GM08714 (cell line): Measurements from ENCODE around the gene CEP131.

ENCODE experiments used
- H3K4me3 ChIP-seq: fragments of 200-500 bp; sonication (Bioruptor generic); 2 replicates; pipeline ENCODE4 v1.5.1; 2014; ENCODE audit warnings: mild to moderate bottlenecking, low read length, inconsistent platforms
- ZNF274 ChIP-seq: IDR thresholded peaks from 2 replicates; pipeline ENCODE4 v1.6.1; 2012; ENCODE audit warnings: mild to moderate bottlenecking, low read depth, low read length

The CEP131 gene

GRCh38 chr17:81189670-81190530 lies 32.9 kb downstream of the CEP131 start:
- H3K4me3 ChIP-seq: no peak overlapping the region
- TF ChIP-seq ZNF274: no peak

- no peak overlapping the region for H3K4me3 ChIP-seq
- TF ChIP-seq ZNF274: no peak
These were observed 33.7 kb downstream of the CEP131 start for GRCh38 chr17:81189016-81189415.

- H3K4me3 ChIP-seq: no peak overlapping the region
- TF ChIP-seq ZNF274: no peak
These were observed 34.3 kb downstream of the CEP131 start for GRCh38 chr17:81188491-81188840.

- no peak overlapping the region for H3K4me3 ChIP-seq
- no peak for TF ChIP-seq ZNF274
These were observed 34.9 kb downstream of the CEP131 start for GRCh38 chr17:81187586-81188490.

- TF ChIP-seq ZNF274: no peak
- H3K4me3 ChIP-seq: no peak overlapping the region
These were observed 35.6 kb downstream of the CEP131 start for GRCh38 chr17:81187120-81187519.

- H3K4me3 ChIP-seq: no peak overlapping the region
- no peak for TF ChIP-seq ZNF274
These were observed 36.6 kb downstream of the CEP131 start for GRCh38 chr17:81186203-81186602.

- no peak for TF ChIP-seq ZNF274
- no peak overlapping the region for H3K4me3 ChIP-seq
These were observed 38.2 kb downstream of the CEP131 start for GRCh38 chr17:81184555-81184954.

GRCh38 chr17:81183807-81184206 lies 39.0 kb downstream of the CEP131 start:
- H3K4me3 ChIP-seq: no peak overlapping the region
- TF ChIP-seq ZNF274: no peak

- TF ChIP-seq ZNF274: no peak
- H3K4me3 ChIP-seq: no peak overlapping the region
These were observed 39.4 kb downstream of the CEP131 start for GRCh38 chr17:81183316-81183715.

GRCh38 chr17:81182596-81182995 lies 40.2 kb downstream of the CEP131 start:
- TF ChIP-seq ZNF274: no peak
- H3K4me3 ChIP-seq: no peak overlapping the region

GRCh38 chr17:81181811-81182185 lies 41.0 kb downstream of the CEP131 start:
- no peak for TF ChIP-seq ZNF274
- H3K4me3 ChIP-seq: no peak overlapping the region

- no peak overlapping the region for H3K4me3 ChIP-seq
- TF ChIP-seq ZNF274: no peak
These were observed 41.6 kb downstream of the CEP131 start for GRCh38 chr17:81180836-81181810.

- no peak overlapping the region for H3K4me3 ChIP-seq
- TF ChIP-seq ZNF274: no peak
These were observed 42.9 kb downstream of the CEP131 start for GRCh38 chr17:81179861-81180260.

- H3K4me3 ChIP-seq: no peak overlapping the region
- TF ChIP-seq ZNF274: no peak
These were observed 43.5 kb downstream of the CEP131 start for GRCh38 chr17:81179220-81179619.
